Keratinocyte (primary cell): ENCODE results near the gene ARHGAP18. TPM values are rescaled to one million over a fixed set of nuclear protein-coding genes. Genes with fewer than 3 reads are reported as not detected.

ENCODE experiments used
- DNase-seq: peaks from one replicate; pipeline ENCODE4 v3.0.0-alpha.2; 2011; ENCODE audit warnings: low read depth, missing footprints, low spot score
- FAIRE-seq: peaks from 2 replicates; lab custom pipeline; 2011; peaks lifted over from hg19 to GRCh38; lab: Jason Lieb, UNC
- H2AFZ ChIP-seq: 2 replicates; pipeline ENCODE4 v1.6.0; 2012; ENCODE audit warnings: low read length, control low read depth, inconsistent platforms; ENCODE audit not compliant: control insufficient read depth
- H3K27ac ChIP-seq: 2 replicates; pipeline ENCODE4 v1.5.1; 2011; ENCODE audit warnings: low read length; ENCODE audit not compliant: control insufficient read depth, insufficient read depth
- H3K27me3 ChIP-seq: 3 replicates; pipeline ENCODE4 v1.6.0; 2011; ENCODE audit warnings: low read length; ENCODE audit not compliant: control insufficient read depth, insufficient read depth; ENCODE audit errors: extremely low read depth
- H3K36me3 ChIP-seq, 2 experiments: 2 replicates in 1 of 2; 3 replicates in 1 of 2; pipeline ENCODE4 v1.5.1; 2011; ENCODE audit warnings: low read length in 2 of 2, mild to moderate bottlenecking in 1 of 2; ENCODE audit not compliant: control insufficient read depth in 2 of 2, insufficient read depth in 2 of 2; ENCODE audit errors: extremely low read depth in 1 of 2
- H3K4me1 ChIP-seq: 3 replicates; pipeline ENCODE4 v1.5.1; 2011; ENCODE audit warnings: low read length; ENCODE audit not compliant: control insufficient read depth, insufficient read depth; ENCODE audit errors: extremely low read depth
- H3K4me2 ChIP-seq: 3 replicates; pipeline ENCODE4 v1.6.0; 2011; ENCODE audit warnings: low read depth, low read length; ENCODE audit not compliant: control insufficient read depth, insufficient read depth; ENCODE audit errors: extremely low read depth
- H3K4me3 ChIP-seq, 3 experiments: fragments of 200-600 bp in 1 of 3; sonication (generic) in 1 of 3; 2 replicates in 2 of 3; 3 replicates in 1 of 3; pipeline ENCODE4 v1.5.1; 2011 to 2016; ENCODE audit warnings: low read length in 3 of 3, mild to moderate bottlenecking in 3 of 3, control low read depth in 2 of 3, inconsistent platforms in 1 of 3, low read depth in 1 of 3, mixed read lengths in 1 of 3, mixed run types in 1 of 3, moderate library complexity in 1 of 3; ENCODE audit not compliant: control insufficient read depth in 2 of 3, insufficient read depth in 2 of 3; ENCODE audit errors: extremely low read depth in 1 of 3
- H3K79me2 ChIP-seq: 2 replicates; pipeline ENCODE4 v1.6.0; 2012; ENCODE audit warnings: low read length; ENCODE audit not compliant: control insufficient read depth, insufficient read depth
- H3K9ac ChIP-seq: 3 replicates; pipeline ENCODE4 v1.6.0; 2011; ENCODE audit warnings: low read length; ENCODE audit not compliant: control insufficient read depth, insufficient read depth; ENCODE audit errors: extremely low read depth
- H3K9me1 ChIP-seq: 3 replicates; pipeline ENCODE4 v1.6.0; 2011; ENCODE audit warnings: low read length; ENCODE audit not compliant: control insufficient read depth, insufficient read depth; ENCODE audit errors: extremely low read depth
- H3K9me3 ChIP-seq: 2 replicates; pipeline ENCODE4 v1.5.1; 2012; ENCODE audit warnings: low read depth, low read length; ENCODE audit not compliant: control insufficient read depth
- H4K20me1 ChIP-seq: 3 replicates; pipeline ENCODE4 v1.6.0; 2011; ENCODE audit warnings: low read length; ENCODE audit not compliant: control insufficient read depth, insufficient read depth; ENCODE audit errors: extremely low read depth
- CTCF ChIP-seq, 3 experiments: IDR thresholded peaks in 1 of 3; conservative IDR thresholded peaks in 1 of 3; optimal IDR thresholded peaks in 1 of 3; 2 replicates in 2 of 3; 3 replicates in 1 of 3; pipeline versions ENCODE3 to v1.5.1; 2011; ENCODE audit warnings: low read length in 3 of 3, mild to moderate bottlenecking in 3 of 3, moderate library complexity in 2 of 3, control low read depth in 1 of 3, inconsistent platforms in 1 of 3; ENCODE audit not compliant: insufficient read depth in 2 of 3; ENCODE audit errors: extremely low read depth in 1 of 3
- EZH2 ChIP-seq: IDR thresholded peaks from one replicate; pipeline ENCODE4 v1.6.1; 2012; ENCODE audit warnings: inconsistent platforms, mild to moderate bottlenecking, low read length, moderate library complexity
- dilution Hi-C: fragments of 300-500 bp; cut with MboI; formaldehyde crosslinking; loops from one replicate; pipeline ENCODE4 v1.7.0; 2020; ENCODE audit warnings: low sequenced_read_pairs; ENCODE audit not compliant: extremely low pct_ligation_motif_present
- polyA plus RNA-seq, 5 experiments: library from polyadenylated mRNA; depleted of rRNA in 3 of 5; stranded (reverse) in 3 of 5; stranded (forward) in 1 of 5; unstranded in 1 of 5; fragments of >200 nt; gene quantifications; 1 replicate in 1 of 5; 2 replicates in 3 of 5; 3 replicates in 1 of 5; pipeline versions ENCODE4 v1.2.1 to v1.2.3, GENCODE V29; 2011 to 2012; ENCODE audit warnings: missing spikeins in 2 of 5, low read depth in 1 of 5, low replicate concordance in 1 of 5

The ARHGAP18 gene
- polyA plus RNA-seq, 1 donor (not counting 4 experiments of a cell fraction or from before 2014, with no cell fraction given) = 17.7 TPM

DNA sequence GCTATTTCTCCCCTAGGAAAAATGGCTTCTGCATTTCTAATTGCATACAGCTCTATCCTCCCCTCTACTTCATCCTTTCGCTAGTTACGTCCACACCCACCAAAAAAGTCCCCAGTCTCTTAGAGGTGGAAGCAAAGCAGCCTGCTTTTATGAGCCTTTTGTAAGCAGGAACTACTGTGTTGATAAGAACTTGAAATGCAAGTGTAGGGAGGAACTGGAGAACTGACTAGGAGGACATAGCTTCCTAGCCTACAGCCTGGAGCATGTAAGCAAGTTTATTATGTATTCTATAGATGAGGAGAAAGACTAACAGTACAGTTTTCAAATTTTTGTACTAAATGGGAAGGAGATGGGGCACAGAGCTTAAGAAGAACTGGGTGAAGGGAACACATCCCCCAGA is 10.3 kb downstream of the ARHGAP18 start:
- peaks cover 87% of the 10 kb centered on the region for H3K79me2 ChIP-seq
- no peak for TF ChIP-seq EZH2
- no peak for TF ChIP-seq CTCF (optimal IDR thresholded peaks at IDR 0.05 in 1 of 3, IDR thresholded peaks at IDR 0.05 in 1 of 3, conservative IDR thresholded peaks at IDR 0.05 in 1 of 3; ENCODE audit: extremely low read depth in 1 of 3, insufficient read depth in 2 of 3, low read length in 3 of 3)

DNA sequence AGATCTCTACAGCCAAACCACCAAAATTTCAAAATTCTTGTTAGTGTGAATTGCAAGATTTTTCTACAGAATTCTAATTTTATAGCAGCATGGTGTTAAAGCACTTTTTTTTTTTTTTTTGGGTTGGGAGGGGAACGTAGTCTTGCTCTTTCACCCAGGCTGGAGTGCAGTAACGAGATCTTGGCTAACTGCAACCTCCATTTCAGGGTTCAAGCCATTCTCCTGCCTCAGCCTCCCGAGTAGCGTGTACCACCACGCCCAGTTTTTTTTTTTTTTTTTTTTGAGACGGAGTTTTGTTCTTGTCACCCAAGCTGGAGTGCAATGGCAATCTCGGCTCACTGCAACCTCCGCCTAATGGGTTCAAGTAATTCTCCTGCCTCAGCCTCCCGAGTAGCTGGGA is 11.5 kb downstream of the ARHGAP18 start:
- FAIRE-seq (no peak), DNase-seq (no peak)
- TF ChIP-seq CTCF (optimal IDR thresholded peaks at IDR 0.05 in 1 of 3, IDR thresholded peaks at IDR 0.05 in 1 of 3, conservative IDR thresholded peaks at IDR 0.05 in 1 of 3; ENCODE audit: extremely low read depth in 1 of 3, insufficient read depth in 2 of 3, low read length in 3 of 3) = no peak
- no peak for TF ChIP-seq EZH2
- Histone ChIP-seq H3K4me2 (no peak overlapping the region), H3K27ac (no peak overlapping the region), H2AFZ (no peak overlapping the region), H3K4me1 (peaks cover 26% of the 10 kb centered on the region), H3K27me3 (no peaks in the 10 kb centered on the region), H3K4me3 (no peak overlapping the region), H4K20me1 (no peaks in the 10 kb centered on the region), H3K79me2 (peaks cover 86% of the 10 kb centered on the region), H3K9me1 (peaks cover 2% of the 10 kb centered on the region), H3K9me3 (no peaks in the 10 kb centered on the region), H3K36me3 (peaks cover 0 to 3% of the 10 kb centered on the region in 2 experiments), H3K9ac (no peak overlapping the region)
- dilution Hi-C loops = no loop called here

More for the DNA sequence above, 10.3 kb downstream of the ARHGAP18 start:
- Histone ChIP-seq H4K20me1 (no peaks in the 10 kb centered on the region), H3K9me3 (no peaks in the 10 kb centered on the region), H3K9ac (no peak overlapping the region), H3K27ac (no peak overlapping the region), H3K4me3 (no peak overlapping the region), H3K27me3 (no peaks in the 10 kb centered on the region), H3K4me1 (peaks cover 26% of the 10 kb centered on the region), H3K9me1 (peaks cover 2% of the 10 kb centered on the region), H2AFZ (no peak overlapping the region), H3K36me3 (peaks cover 0 to 3% of the 10 kb centered on the region in 2 experiments), H3K4me2 (no peak overlapping the region)
- FAIRE-seq (no peak), DNase-seq (no peak)
- dilution Hi-C loops = no loop called here
